GM21723 (cell line): Measurements from ENCODE around the gene GCLM.

ENCODE experiments used
- ATAC-seq: cut with Tn5 transposase; IDR thresholded peaks from one replicate; pipeline ENCODE4 v1.9.1; 2021; ENCODE audit warnings: mild to moderate bottlenecking, moderate library complexity; ENCODE audit not compliant: unreplicated experiment

GCLM gene

DNA sequence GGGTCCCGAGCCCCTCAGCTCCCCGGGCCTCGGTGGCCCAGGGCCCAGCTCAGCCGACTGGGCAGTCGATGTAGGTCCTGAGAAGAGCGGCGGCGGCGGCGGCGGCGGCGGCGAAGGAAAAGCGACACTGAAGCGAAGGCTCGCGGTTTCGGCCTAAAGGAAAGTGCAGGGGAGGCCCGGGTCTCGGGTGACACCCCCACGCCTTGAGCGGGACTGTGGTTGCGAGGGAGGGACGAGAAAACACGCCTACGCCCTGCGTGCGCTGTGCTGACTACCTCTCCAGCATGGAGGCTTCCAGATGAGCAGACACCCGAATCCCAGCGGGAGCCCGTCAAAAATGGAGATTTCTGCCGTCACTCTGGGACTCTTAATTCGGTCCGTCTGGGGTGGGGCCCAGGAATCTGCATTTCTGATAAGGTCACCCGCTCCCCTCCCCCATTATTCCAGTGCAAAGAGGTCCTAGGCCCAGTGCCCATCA is 61.4 kb downstream of the GCLM start:
- ATAC-seq = peak; percentile 30

- peak; percentile 71 for ATAC-seq
Observed at GRCh38 chr1:93846992-93847810, 62.0 kb downstream of the GCLM start.

- peak; percentile 61 for ATAC-seq
Observed at GRCh38 chr1:93846206-93846991, 62.8 kb downstream of the GCLM start.

DNA sequence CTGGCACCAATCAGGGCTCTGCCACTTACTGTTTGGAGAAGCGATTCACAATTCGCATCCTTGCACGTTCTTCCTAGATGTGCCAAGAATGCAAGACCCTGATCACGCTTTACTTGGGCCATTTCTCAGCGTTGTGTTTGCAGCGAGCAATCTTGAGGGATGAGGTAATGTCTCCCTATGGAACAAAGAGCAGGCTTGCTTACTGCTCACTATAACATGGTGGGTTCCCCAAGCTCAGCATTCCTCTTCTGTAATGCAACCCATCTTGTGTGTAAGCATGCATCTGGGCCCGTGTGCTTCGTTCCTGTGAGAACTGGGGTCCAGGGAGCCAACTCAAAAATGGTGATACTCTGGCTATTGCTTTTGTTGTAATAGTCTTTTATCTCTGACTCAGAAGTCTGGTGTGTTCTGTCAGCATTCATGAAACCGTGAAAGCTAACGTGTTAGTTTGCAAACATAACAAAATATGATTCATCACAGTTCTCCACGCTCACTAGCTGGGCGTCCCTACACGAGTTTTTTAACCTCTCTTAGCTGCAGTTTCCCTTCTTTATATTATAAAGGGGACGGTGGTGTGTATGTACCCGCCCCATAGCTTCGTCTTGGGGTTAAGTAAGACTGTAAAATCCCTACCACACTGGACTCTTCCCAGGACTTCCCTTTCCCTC is 63.6 kb downstream of the GCLM start:
- ATAC-seq = peak; percentile 15

DNA sequence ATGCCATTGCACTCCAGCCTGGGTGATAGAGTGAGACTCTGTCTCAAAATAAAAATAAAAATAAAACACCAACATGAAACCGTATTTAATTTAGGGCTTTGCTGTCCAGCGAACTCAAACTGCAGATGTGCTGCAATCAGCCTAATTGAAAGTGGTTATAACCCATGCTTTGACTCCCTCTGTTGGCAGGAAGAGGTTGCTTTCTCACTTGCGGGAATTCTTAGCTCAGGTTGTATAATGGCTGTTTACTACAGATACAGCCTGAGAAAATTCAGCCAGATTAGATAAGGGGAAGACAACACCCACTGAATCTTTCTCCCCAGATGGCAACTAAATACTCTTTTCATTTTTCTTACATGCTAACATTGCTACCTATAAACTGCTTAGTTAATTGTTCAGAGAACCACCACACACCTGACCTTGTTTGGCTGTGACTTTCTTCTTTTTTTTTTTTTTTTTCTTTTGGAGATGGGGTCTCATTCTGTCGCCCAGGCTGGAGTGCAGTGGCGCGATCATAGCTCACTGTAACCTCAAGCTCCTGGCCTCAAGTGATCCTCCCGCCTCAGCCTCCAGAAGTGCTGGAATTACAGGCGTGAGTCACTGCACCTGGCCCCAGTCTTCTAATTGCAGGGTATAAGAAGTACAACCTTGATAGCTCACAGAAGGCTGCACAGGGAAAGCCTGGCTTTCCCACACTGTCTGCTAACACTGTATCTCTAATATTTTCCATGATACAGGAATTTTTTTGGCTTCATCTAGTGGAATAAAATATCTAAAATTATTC is 64.8 kb downstream of the GCLM start:
- no peak for ATAC-seq

DNA sequence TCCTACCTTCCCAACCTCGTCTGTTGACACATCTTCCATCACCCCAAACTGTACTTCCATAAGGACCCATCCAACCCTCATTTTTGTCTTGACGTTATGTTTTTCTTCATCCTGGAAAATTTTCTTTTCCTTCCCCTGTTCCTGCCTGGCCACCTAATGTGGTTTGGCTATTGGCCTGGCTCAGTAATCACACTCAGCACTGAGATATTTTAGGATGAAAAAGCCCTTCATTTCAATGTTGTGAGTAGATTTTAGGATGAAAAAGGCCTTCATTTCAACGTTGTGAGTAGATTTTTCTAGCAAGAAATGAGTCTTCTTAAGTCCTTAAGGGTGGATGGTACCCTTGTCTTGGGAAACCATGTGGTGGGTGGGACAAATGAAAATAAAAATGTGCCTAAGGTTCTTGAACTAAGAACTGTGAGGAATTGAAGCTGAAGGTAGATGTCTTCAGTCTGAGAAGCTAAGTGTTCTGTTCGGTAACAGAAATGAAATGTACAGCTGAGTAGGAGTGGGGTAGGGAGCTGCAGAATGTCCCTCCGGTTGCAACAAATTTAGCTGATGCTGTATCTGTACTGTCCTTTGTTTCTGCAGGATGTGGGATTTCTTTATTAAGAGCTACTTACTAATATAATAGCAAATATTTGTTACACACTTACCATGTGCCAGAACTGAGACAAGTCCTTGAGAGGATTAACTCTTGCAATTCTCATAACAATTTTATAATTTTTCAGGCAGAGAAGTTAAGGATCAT is 66.3 kb downstream of the GCLM start:
- ATAC-seq = no peak

DNA sequence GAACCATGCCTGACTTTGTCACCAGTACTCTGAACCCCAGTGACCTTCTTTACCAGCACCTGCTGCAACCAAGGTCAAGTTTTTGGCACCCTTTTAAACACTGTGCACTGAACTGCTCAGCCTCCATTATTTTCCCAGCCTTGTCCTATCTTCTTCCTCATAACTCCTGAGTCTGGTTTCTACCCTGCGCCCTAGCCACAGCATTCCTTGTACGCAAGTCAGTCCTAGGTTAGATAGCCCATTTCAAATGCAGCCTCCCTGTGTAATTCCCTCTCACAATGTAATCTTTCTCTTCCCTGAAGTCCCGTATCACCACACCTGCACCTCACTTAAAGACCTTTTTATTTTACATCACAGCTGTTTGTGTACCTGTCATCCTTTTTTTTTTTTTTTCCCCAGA is 67.5 kb downstream of the GCLM start:
- ATAC-seq = no peak

- ATAC-seq = no peak
Observed at GRCh38 chr1:93840956-93841482, 68.2 kb downstream of the GCLM start.

- no peak for ATAC-seq
Observed at GRCh38 chr1:93839753-93840152, 69.5 kb downstream of the GCLM start.

- ATAC-seq = no peak
Observed at GRCh38 chr1:93839307-93839706, 69.9 kb downstream of the GCLM start.

GRCh38 chr1:93837961-93838360 is 71.3 kb downstream of the GCLM start:
- no peak for ATAC-seq
